MM.1S (cell line): ENCODE measurements around the gene R3HDM4.
A peak's percentile ranks its signal among the peaks of the same experiment; 100 is the strongest.

ENCODE experiments used
- DNase-seq: peaks from one replicate; pipeline ENCODE4 v3.0.0-alpha.2; 2015
- H2AFZ ChIP-seq: fragments of 300-600 bp; sonication (generic); 2 replicates; pipeline ENCODE4 v1.6.0; 2016; ENCODE audit warnings: antibody characterized with exemption, low read length
- H3F3A ChIP-seq: fragments of 300-600 bp; sonication (generic); 2 replicates; pipeline ENCODE4 v1.6.1; 2016; ENCODE audit warnings: mild to moderate bottlenecking, antibody characterized with exemption, low read length, moderate library complexity, mixed read lengths; ENCODE audit not compliant: insufficient read depth
- H3K27ac ChIP-seq: fragments of 300-600 bp; sonication (generic); 2 replicates; pipeline ENCODE4 v1.5.1; 2016; ENCODE audit warnings: mild to moderate bottlenecking, low read length
- H3K27me3 ChIP-seq: fragments of 300-600 bp; sonication (generic); replicated peaks from 2 replicates; pipeline ENCODE4 v1.6.0; 2016; ENCODE audit warnings: low read length; ENCODE audit not compliant: insufficient read depth
- H3K36me3 ChIP-seq: fragments of 300-600 bp; sonication (generic); replicated peaks from 2 replicates; pipeline ENCODE4 v1.6.1; 2016; ENCODE audit warnings: mild to moderate bottlenecking, low read length, mixed read lengths; ENCODE audit not compliant: insufficient read depth
- H3K4me1 ChIP-seq: fragments of 300-600 bp; sonication (generic); 2 replicates; pipeline ENCODE4 v1.6.1; 2016; ENCODE audit warnings: low read length, mixed read lengths
- H3K4me2 ChIP-seq: fragments of 300-600 bp; sonication (generic); 2 replicates; pipeline ENCODE4 v1.6.0; 2016; ENCODE audit warnings: low read depth, low read length
- H3K4me3 ChIP-seq: fragments of 300-600 bp; sonication (generic); 2 replicates; pipeline ENCODE4 v1.5.1; 2016; ENCODE audit warnings: low read length, mixed read lengths
- H3K79me2 ChIP-seq: fragments of 300-600 bp; sonication (generic); 2 replicates; pipeline ENCODE4 v1.6.1; 2016; ENCODE audit warnings: mixed run types, low read length, mixed read lengths
- H3K9ac ChIP-seq: fragments of 300-600 bp; sonication (generic); 2 replicates; pipeline ENCODE4 v1.6.1; 2016; ENCODE audit warnings: low read length, mixed read lengths
- H3K9me2 ChIP-seq: fragments of 300-600 bp; sonication (generic); replicated peaks from 2 replicates; pipeline ENCODE4 v1.6.1; 2016; ENCODE audit warnings: mild to moderate bottlenecking, low read length, mixed read lengths; ENCODE audit not compliant: insufficient read depth
- H3K9me3 ChIP-seq: fragments of 300-600 bp; sonication (generic); replicated peaks from 2 replicates; pipeline ENCODE4 v1.6.1; 2016; ENCODE audit warnings: mild to moderate bottlenecking, low read length, mixed read lengths; ENCODE audit not compliant: insufficient read depth
- H4K20me1 ChIP-seq: fragments of 300-600 bp; sonication (generic); 2 replicates; pipeline ENCODE4 v1.6.1; 2016; ENCODE audit warnings: mild to moderate bottlenecking, low read length, moderate library complexity, mixed read lengths; ENCODE audit not compliant: insufficient read depth
- CTCF ChIP-seq: fragments of 300-600 bp; sonication (generic); IDR thresholded peaks from 2 replicates; pipeline ENCODE4 v1.5.1; 2016; ENCODE audit warnings: antibody characterized with exemption, low read length, mixed read lengths
- EZH2 ChIP-seq: fragments of 300-600 bp; sonication (generic); optimal IDR thresholded peaks from 2 replicates; pipeline ENCODE3; 2017; ENCODE audit warnings: low read depth, mild to moderate bottlenecking, antibody characterized with exemption, low read length, mixed read lengths
- EZH2phosphoT487 ChIP-seq: fragments of 300-600 bp; sonication (generic); IDR thresholded peaks from 2 replicates; pipeline ENCODE4 v1.6.1; 2018; ENCODE audit warnings: antibody characterized with exemption, low read length

Gene R3HDM4

GRCh38 chr19:927780-928401 is 14.9 kb upstream of the R3HDM4 start:
- no peak overlapping the region for H3K9ac ChIP-seq
- no peak overlapping the region for H3K4me2 ChIP-seq
- H2AFZ ChIP-seq, result no peak overlapping the region

GRCh38 chr19:927351-927779 is 14.3 kb upstream of the R3HDM4 start:
- no peaks in the 10 kb centered on the region for H3K9me3 ChIP-seq
- no peaks in the 10 kb centered on the region for H4K20me1 ChIP-seq
- H3K36me3 ChIP-seq, result no peaks in the 10 kb centered on the region
- no peak for TF ChIP-seq EZH2phosphoT487
- no peak for TF ChIP-seq CTCF
- no peak for TF ChIP-seq EZH2
- H3K27ac ChIP-seq, result no peak overlapping the region
- H3K9ac ChIP-seq, result no peak overlapping the region; the same call in 1 of the 2 replicates
- H3K79me2 ChIP-seq, result peaks cover 33% of the 10 kb centered on the region
- H2AFZ ChIP-seq, result peak overlapping the region; percentile 57; the same call in 1 of the 2 replicates
- no peaks in the 10 kb centered on the region for H3K27me3 ChIP-seq
- H3K9me2 ChIP-seq, result no peaks in the 10 kb centered on the region
- peaks cover 18% of the 10 kb centered on the region; the same call in 1 of the 2 replicates for H3F3A ChIP-seq
- H3K4me3 ChIP-seq, result peak overlapping the region; percentile 85
- H3K4me2 ChIP-seq, result no peak overlapping the region; the same call in 1 of the 2 replicates
- no peak for DNase-seq
- peaks cover 5% of the 10 kb centered on the region for H3K4me1 ChIP-seq

More at GRCh38 chr19:927780-928401, 14.9 kb upstream of the R3HDM4 start:
- Histone ChIP-seq H3K4me3 (no peak overlapping the region), H4K20me1 (no peaks in the 10 kb centered on the region), H3F3A (peaks cover 18% of the 10 kb centered on the region; the same call in 1 of the 2 replicates), H3K4me1 (peaks cover 5% of the 10 kb centered on the region), H3K9me2 (no peaks in the 10 kb centered on the region), H3K36me3 (no peaks in the 10 kb centered on the region), H3K79me2 (peaks cover 36% of the 10 kb centered on the region), H3K27ac (no peak overlapping the region), H3K9me3 (no peaks in the 10 kb centered on the region), H3K27me3 (no peaks in the 10 kb centered on the region)
- no peak for DNase-seq
- TF ChIP-seq EZH2 (no peak), EZH2phosphoT487 (no peak), CTCF (no peak)

GRCh38 chr19:926589-927350 is 13.8 kb upstream of the R3HDM4 start:
- no peaks in the 10 kb centered on the region for H4K20me1 ChIP-seq
- peak overlapping the region; percentile 85 for H3K4me3 ChIP-seq
- H3K27me3 ChIP-seq, result no peaks in the 10 kb centered on the region
- H3K9me2 ChIP-seq, result no peaks in the 10 kb centered on the region
- TF ChIP-seq CTCF, result no peak
- no peak for TF ChIP-seq EZH2phosphoT487
- no peak for TF ChIP-seq EZH2
- H2AFZ ChIP-seq, result peak overlapping the region; percentile 57
- peak overlapping the region; percentile 84 for H3K4me2 ChIP-seq
- peak; percentile 70 for DNase-seq
- H3F3A ChIP-seq, result peaks cover 18% of the 10 kb centered on the region; the same call in 1 of the 2 replicates
- H3K4me1 ChIP-seq, result peaks cover 5% of the 10 kb centered on the region
- H3K27ac ChIP-seq, result peak overlapping the region; percentile 16; the same call in 1 of the 2 replicates
- peaks cover 29% of the 10 kb centered on the region for H3K79me2 ChIP-seq
- peak overlapping the region; percentile 84 for H3K9ac ChIP-seq
- no peaks in the 10 kb centered on the region for H3K9me3 ChIP-seq
- H3K36me3 ChIP-seq, result no peaks in the 10 kb centered on the region
